LNCAP (cell line): ENCODE data around the gene RPL28.

Source experiments
- CTCF ChIP-seq: fragments of 450-650 bp; IDR thresholded peaks from 2 replicates; pipeline ENCODE4 v1.5.1; 2017; ENCODE audit warnings: mild to moderate bottlenecking

RPL28 gene

DNA sequence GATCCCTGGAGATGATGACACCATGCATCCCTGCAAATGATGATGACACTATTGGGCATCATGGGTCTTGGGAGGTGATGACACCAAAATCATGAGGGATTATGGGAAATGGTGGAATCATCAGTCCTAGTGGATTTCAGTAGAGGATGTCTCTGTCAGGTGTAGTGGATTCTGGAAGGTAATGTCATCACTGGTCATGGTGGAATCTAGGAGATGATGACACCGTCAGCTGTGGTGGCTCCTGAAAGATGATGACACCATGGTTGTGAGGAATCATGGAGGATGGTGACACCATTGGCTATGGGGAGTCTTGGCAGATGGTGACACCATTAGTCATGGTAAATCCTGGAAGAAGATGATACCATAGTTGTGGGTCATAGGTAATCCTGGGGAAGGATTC, 45.5 kb downstream of the RPL28 start:
- no peak for TF ChIP-seq CTCF

- TF ChIP-seq CTCF, result no peak
Observed at GRCh38 chr19:55432241-55432959, 46.7 kb downstream of the RPL28 start.

DNA sequence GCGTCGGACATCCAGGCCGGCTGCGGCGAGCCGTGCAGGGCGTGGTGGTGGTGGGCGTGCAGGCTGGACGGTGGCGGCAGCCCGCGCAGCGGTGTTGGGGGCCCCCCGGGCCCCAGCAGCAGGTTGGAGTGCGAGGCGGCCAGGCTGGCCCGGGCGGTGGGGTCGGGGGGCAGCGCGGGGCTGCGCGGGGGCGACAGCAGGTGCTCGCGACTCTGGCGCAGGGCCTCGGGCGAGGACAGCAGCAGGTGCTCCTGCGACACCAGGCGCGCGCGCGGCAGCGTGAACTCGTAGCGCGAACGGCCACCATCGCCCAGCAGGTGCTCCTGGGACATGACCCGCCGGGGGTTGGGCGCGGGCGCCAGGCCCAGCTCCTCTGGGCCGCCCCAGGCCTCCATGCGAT, 47.6 kb downstream of the RPL28 start:
- TF ChIP-seq CTCF, result no peak

- no peak for TF ChIP-seq CTCF
Observed at GRCh38 chr19:55434356-55434919, 48.7 kb downstream of the RPL28 start.

DNA sequence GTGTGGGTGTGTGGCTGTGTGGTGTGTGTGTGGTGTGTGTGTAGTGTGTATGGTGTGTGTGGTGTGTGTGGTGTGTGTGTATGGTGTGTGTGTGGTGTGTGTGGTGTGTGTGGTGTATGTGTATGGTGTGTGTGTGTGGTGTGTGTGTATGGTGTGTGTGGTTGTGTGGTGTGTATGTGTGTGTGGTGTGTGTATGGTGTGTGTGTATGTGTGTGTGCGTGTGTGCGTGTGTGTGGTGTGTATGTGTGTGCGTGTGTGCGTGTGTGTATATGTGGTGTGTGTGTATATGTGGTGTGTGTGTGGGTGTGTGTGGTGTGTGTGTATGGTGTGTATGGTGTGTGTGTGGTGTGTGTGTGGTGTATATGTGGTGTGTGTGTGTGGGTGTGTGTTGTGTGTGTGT, 49.3 kb downstream of the RPL28 start:
- no peak for TF ChIP-seq CTCF

DNA sequence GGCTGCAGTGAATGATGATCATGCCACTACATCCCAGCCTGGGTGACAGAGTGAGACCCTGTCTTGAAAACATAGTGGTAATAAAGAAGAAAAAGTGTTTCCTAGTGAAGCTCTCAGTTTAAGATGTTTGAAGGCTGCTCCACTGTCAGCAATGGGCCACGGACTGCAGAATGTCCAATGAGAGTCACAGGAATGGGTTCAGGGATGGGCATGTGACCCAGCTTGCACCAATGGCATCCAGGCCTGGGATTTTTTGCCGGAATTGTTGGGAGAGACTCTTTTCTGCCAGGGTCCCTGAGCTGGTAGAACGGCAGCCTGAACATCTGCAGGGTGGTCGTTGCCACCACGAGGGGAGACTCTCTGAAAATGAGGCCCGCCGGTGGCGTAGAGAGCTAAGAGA, 51.1 kb downstream of the RPL28 start:
- TF ChIP-seq CTCF, result no peak

DNA sequence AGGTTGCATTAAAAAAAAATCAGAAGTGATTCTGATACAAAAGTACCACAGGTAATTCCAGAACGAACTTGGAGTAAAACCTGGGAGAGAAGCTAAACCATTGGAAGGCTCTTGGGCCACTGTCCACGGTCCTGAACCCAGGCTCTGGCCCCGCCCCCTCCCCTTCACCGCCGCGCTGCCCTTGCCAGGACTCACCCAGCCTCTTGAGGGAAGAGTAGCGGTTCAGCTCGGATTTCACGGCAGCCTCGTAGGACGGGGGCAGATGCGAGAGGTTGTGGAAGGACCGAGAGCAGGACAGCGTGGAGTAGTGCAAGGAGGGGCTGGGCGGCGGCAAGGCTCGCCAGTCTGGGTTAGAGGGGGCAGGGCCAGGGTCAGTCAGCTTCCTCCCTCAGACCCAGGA, 51.7 kb downstream of the RPL28 start:
- TF ChIP-seq CTCF, result no peak
